Ascending aorta (tissue), 2 donors: ENCODE measurements around the gene STAP2. TPM values are rescaled to one million over a fixed set of nuclear protein-coding genes. Genes with fewer than 3 reads are reported as not detected.
A peak's percentile ranks its signal among the peaks of the same experiment; 100 is the strongest.
"Not testable (repeated sequence)": the region's sequence is repeated elsewhere in the genome, so short reads cannot be mapped to it uniquely, and the experiment has no call there.

Experiments
- DNase-seq, 2 donors: peaks; one replicate each; pipeline ENCODE4 v3.0.0-alpha.2; 2019; ENCODE audit warnings: low spot score in 2 of 2
- H3K27ac ChIP-seq, 2 donors: fragments of 200-600 bp; sonication (generic); one replicate each; pipeline ENCODE4 v1.5.1; 2016 to 2017; ENCODE audit warnings: mild to moderate bottlenecking in 1 of 2
- H3K27me3 ChIP-seq: fragments of 200-600 bp; sonication (generic); one replicate; pipeline ENCODE4 v1.5.1; 2017
- H3K36me3 ChIP-seq, 2 donors: fragments of 200-600 bp; sonication (generic); one replicate each; pipeline ENCODE4 v1.5.1; 2016
- H3K4me1 ChIP-seq, 2 donors: fragments of 200-600 bp; sonication (generic); one replicate each; pipeline ENCODE4 v1.5.1; 2016 to 2017; ENCODE audit warnings: mild to moderate bottlenecking in 1 of 2
- H3K4me3 ChIP-seq, 2 donors: fragments of 200-600 bp; sonication (generic); one replicate each; pipeline ENCODE4 v1.5.1; 2016 to 2017; ENCODE audit warnings: mild to moderate bottlenecking in 1 of 2
- H3K9me3 ChIP-seq, 2 donors: fragments of 200-600 bp; sonication (generic); one replicate each; pipeline ENCODE4 v1.5.1; 2016
- intact Hi-C: fragments of 100-400 bp; cut with DNase I; formaldehyde crosslinking; loops from one replicate; pipeline ENCODE4 v1.15.1; 2023
- total RNA-seq: library from RNA; depleted of rRNA; stranded (reverse); fragments of >200 nt; gene quantifications from one replicate; pipeline ENCODE4 v1.1.0, GENCODE V29; 2016
- TF ChIP-seq, protein P1 (sequence below), 3 experiments: fragments of 200-600 bp in 2 of 3; fragments of 450-650 bp in 1 of 3; sonication (generic) in 2 of 3; IDR thresholded peaks; one replicate each; pipeline ENCODE4 v1.5.1; 2016 to 2019; ENCODE audit warnings: antibody characterized with exemption in 3 of 3, mild to moderate bottlenecking in 1 of 3, moderate library complexity in 1 of 3

Gene STAP2
- total RNA-seq, 1 donor from 2014 or later: 6.6 TPM

DNA sequence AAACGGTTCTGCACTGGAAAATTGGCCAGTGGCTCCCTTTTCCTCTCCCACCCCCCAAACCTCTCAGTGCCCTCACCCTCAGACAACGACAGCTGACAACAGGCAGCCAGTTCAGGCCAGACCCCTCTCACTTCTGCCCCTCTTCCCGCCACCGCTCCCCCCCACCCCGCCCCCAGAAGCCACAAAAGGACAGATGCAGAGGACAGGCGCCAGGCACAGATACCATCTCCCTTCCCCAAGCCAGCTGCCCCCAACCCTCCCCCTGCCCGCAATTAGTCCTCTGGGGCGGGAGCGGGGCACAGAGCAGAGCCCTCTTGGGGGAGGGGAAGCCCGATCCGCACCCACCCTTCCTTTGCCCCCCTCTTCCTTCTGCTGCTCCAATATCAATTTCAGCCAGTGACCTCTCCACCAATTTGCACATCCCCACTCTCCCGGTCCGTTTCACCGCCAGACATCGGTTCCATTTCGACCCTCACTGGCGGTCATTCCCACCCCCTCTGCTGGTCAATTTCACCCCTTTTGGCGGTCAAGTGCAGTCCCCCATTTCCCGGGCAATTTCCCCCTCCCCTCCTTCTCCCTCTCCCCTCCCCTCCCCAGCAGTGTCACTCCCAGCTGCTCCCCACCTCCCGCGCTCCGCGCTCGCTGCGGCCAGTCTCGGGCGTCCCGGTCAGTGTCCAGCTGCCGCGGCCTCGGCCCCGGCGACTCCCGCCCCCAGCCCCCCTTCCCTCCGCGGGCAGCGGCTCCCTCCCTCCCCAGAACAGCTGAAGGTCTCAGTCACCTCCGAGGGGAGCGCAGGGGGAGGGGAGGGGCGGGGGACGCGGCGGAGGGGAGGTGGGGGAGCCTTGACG is 60.0 kb downstream of the STAP2 start, which contains the start of gene SHD:
TSS of gene SHD (plus strand) at position 848 of the 848 bp plus-strand sequence. CDS start 798 bp downstream, outside the sequence.
- H3K9me3 ChIP-seq: no peaks in the 10 kb centered on the region
- peak within 1 kb of the TSS; percentile 33 to 44 for H3K4me3 ChIP-seq
- intact Hi-C loops: no loop called here
- peaks cover 22% of the 10 kb centered on the region for H3K27me3 ChIP-seq
- no peak for DNase-seq
- no peaks in the 10 kb centered on the region for H3K36me3 ChIP-seq
- TF ChIP-seq, protein P1, sequence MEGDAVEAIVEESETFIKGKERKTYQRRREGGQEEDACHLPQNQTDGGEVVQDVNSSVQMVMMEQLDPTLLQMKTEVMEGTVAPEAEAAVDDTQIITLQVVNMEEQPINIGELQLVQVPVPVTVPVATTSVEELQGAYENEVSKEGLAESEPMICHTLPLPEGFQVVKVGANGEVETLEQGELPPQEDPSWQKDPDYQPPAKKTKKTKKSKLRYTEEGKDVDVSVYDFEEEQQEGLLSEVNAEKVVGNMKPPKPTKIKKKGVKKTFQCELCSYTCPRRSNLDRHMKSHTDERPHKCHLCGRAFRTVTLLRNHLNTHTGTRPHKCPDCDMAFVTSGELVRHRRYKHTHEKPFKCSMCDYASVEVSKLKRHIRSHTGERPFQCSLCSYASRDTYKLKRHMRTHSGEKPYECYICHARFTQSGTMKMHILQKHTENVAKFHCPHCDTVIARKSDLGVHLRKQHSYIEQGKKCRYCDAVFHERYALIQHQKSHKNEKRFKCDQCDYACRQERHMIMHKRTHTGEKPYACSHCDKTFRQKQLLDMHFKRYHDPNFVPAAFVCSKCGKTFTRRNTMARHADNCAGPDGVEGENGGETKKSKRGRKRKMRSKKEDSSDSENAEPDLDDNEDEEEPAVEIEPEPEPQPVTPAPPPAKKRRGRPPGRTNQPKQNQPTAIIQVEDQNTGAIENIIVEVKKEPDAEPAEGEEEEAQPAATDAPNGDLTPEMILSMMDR (IDR thresholded peaks at IDR 0.05): no peak
- peaks cover 6 to 8% of the 10 kb centered on the region in 2 donors for H3K4me1 ChIP-seq
- H3K27ac ChIP-seq: no peak within 1 kb of the TSS

DNA sequence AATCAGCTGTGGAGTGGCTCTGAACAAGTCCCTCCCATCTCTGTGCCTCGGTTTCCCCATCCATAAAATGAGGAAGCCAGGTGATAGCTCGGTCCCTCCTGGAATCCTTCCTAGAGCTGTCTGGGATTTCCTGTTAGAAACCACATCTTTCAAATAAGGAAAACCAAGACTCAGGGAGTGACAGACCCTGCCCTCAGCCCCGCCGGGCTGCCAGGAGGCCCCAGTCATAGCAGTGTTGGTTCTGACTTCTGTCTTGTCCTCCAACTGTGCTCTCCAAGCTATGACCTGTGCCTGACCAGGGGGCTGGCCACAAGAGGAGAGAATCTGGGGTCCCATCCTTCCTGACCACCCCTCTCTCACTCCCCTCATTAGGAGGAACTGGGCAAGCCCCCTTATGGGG is 60.6 kb downstream of the STAP2 start:
- no peak overlapping the region for H3K27ac ChIP-seq
- peaks cover 6 to 8% of the 10 kb centered on the region in 2 donors for H3K4me1 ChIP-seq
- TF ChIP-seq, protein P1 (IDR thresholded peaks at IDR 0.05): no peak
- H3K4me3 ChIP-seq: no peak overlapping the region
- H3K27me3 ChIP-seq: peaks cover 22% of the 10 kb centered on the region
- DNase-seq: no peak
- H3K9me3 ChIP-seq: no peaks in the 10 kb centered on the region
- no peaks in the 10 kb centered on the region for H3K36me3 ChIP-seq
- intact Hi-C loops: no loop called here

DNA sequence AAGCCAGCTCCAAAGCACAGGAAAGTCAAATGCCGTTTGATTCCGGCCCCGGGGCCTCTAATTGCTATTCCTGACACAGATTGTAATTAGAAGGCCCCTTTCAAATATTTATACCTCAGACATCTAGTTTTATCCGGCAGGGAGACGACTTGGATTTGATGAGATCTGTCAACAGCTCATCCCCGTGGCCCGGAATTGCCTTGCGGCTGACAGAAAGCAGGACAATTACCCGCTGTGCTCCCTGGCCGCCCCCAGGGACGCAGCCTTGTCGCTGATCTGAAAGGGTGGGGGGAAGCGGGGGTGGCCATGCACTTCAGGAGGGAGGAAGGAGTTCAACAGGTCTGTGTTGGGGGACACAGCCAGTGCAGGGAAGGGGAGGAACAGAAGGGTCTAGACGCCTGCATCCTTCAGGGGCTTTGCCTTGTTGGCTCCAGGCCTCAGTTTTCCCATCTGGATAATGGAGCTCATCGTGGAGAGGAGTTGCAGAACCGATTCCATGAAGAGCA is 61.4 kb downstream of the STAP2 start:
- TF ChIP-seq, protein P1 (IDR thresholded peaks at IDR 0.05): no peak
- Histone ChIP-seq H3K27ac (no peak overlapping the region), H3K4me1 (peaks cover 6 to 8% of the 10 kb centered on the region in 2 donors), H3K9me3 (no peaks in the 10 kb centered on the region), H3K4me3 (no peak overlapping the region), H3K27me3 (peaks cover 22% of the 10 kb centered on the region), H3K36me3 (no peaks in the 10 kb centered on the region)
- no peak for DNase-seq
- intact Hi-C loops: no loop called here

DNA sequence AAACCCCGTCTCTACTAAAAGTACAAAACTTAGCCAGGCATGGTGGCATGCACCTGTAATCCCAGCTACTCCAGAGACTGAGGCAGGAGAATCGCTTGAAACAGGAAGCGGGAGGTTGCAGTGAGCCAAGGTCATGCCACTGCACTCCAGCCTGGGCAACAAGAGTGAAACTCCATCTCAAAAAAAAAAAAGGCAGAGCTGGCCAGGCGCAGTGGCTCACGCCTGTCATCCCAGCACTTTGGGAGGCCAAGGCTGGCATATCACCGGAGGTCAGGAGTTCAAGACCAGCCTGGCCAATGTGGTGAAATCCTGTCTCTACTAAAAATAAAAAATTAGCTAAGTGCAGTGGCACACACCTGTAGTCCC is 64.3 kb downstream of the STAP2 start:
- H3K9me3 ChIP-seq, H3K4me1 ChIP-seq, H3K27ac ChIP-seq, H3K4me3 ChIP-seq, DNase-seq, intact Hi-C loops: not testable (repeated sequence)
- Histone ChIP-seq H3K27me3 (peaks cover 10% of the 10 kb centered on the region), H3K36me3 (peaks cover under 1 to 24% of the 10 kb centered on the region in 2 donors)

Other genes starting within 250 kb of the STAP2 start
- gene MAP2K2, start 214.7 kb downstream of the STAP2 start, total RNA-seq: 155 TPM
- 2.8 TPM for gene CREB3L3, start 185.2 kb downstream of the STAP2 start, total RNA-seq
- 5.9 TPM for gene SIRT6, start 156.3 kb downstream of the STAP2 start, total RNA-seq
- gene ANKRD24, start 156.1 kb downstream of the STAP2 start, total RNA-seq: not detected
- not detected for gene EBI3, start 109.3 kb downstream of the STAP2 start, total RNA-seq
- gene YJU2, start 91.7 kb downstream of the STAP2 start, total RNA-seq: 64.6 TPM
- gene SHD, start 59.6 kb downstream of the STAP2 start, total RNA-seq: not detected
- not detected for gene TMIGD2, start 36.4 kb downstream of the STAP2 start, total RNA-seq
- gene FSD1, start 34.2 kb downstream of the STAP2 start, total RNA-seq: not detected
- 21.9 TPM for gene MPND, start 4.7 kb upstream of the STAP2 start, total RNA-seq
- 61.4 TPM for gene SH3GL1, start 61.7 kb upstream of the STAP2 start, total RNA-seq
- gene CHAF1A, start 63.8 kb upstream of the STAP2 start, total RNA-seq: 0.85 TPM
- 560 TPM for gene UBXN6, start 119.0 kb upstream of the STAP2 start, total RNA-seq
- gene HDGFL2, start 133.5 kb upstream of the STAP2 start, total RNA-seq: 15.4 TPM
- 15.1 TPM for gene PLIN4, start 179.7 kb upstream of the STAP2 start, total RNA-seq
- 17.1 TPM for gene PLIN5, start 196.4 kb upstream of the STAP2 start, total RNA-seq
- 3.3 TPM for gene LRG1, start 201.2 kb upstream of the STAP2 start, total RNA-seq
- gene SEMA6B, start 220.9 kb upstream of the STAP2 start, total RNA-seq: 80.6 TPM